NCI-H2171 (cell line): ENCODE results near the gene SDHA.

Source experiments
- DNase-seq: peaks from one replicate; lab custom pipeline; 2025; lab: John Stamatoyannopoulos, UW

SDHA gene

DNA sequence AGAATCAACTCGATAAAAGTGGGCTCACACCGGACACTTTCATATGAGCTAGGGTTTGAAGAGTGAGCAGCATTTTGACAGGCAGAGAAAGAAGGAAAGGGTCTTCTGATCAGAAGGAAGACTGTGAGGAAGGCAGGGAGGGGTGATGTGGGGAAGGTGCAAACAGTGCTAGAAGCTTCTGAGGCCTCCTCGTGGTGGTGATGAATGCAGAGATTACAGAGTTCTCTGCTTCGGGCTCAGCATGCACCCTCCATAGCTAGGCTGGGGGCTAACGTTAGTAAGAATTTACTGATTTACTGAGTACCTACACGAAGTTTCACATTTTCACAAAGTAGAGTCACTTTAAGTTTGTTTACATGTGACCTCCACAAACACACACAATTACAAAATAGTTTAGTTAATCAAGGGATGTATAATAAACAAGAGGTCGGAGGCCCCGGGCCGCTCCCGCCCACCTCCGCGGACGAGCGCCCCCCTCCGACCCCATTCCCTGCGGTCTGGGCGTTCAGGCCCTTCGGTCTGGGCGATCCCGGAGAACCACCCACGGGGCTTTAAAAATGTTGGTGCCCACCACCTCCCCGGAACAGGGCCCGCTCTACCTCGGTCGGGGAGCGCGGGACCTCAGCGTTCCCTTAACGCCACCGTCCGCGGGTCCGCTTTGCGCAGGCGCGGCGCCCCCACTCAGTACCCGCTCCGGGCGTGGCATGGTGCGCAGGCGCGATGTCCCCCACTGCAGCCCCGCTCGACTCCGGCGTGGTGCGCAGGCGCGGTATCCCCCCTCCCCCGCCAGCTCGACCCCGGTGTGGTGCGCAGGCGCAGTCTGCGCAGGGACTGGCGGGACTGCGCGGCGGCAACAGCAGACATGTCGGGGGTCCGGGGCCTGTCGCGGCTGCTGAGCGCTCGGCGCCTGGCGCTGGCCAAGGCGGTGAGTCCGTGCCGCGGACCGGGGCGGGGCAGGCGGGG is at the start of gene SDHA, which contains the start of gene CCDC127:
Gene SDHA (plus strand): TSS at position 827 of the 963 bp plus-strand sequence. CDS start 36 bp downstream, at position 863.
Gene CCDC127 (minus strand): TSS at position 660 of the 963 bp plus-strand sequence. CDS start 1,304 bp downstream, outside the sequence.
- peak; percentile 98 for DNase-seq

DNA sequence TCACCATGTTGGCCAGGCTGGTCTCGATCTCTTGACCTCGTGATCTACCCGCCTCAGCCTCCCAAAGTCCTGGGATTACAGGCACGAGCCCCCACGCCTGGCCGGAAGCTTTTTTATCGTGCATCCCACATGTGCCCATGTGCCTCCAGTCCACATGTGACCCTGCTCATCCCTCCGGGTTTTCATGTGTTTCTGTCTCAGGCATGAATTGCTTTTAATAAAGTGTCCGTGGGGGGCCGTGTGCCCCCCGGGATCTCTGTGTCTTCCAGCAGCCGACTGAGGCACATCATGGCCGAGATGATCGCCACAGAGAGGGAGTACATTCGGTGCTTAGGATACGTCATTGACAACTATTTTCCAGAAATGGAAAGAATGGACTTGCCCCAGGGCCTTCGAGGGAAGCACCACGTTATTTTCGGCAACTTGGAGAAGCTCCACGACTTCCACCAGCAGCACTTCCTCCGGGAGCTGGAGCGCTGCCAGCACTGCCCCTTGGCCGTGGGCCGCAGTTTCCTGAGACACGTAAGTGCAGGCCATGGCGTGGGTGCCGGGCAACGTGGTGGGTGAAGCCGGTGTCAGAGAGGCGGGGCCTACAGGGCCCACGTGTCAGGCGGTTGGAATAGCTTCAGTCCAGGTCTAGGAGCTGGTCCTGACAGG is 48.9 kb upstream of the SDHA start:
- DNase-seq: no peak

DNA sequence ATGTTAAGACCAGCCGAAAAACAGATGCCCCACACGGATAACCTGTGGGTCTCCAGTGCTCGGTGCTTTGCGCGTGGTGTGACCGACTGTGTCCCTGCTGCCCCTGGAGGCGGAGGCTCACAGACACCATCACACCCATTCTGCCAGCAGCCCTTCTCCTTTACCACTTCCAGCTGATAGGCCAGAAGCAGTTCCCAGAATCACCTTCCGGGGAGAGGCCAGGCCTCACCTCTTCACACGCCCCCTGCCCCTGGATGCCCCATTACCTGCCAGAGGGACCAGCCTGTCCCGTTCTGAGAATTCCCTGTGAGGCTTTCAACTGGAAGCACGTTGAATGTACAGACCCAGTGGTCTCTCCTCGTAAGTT is 48.4 kb upstream of the SDHA start:
- no peak for DNase-seq

DNA sequence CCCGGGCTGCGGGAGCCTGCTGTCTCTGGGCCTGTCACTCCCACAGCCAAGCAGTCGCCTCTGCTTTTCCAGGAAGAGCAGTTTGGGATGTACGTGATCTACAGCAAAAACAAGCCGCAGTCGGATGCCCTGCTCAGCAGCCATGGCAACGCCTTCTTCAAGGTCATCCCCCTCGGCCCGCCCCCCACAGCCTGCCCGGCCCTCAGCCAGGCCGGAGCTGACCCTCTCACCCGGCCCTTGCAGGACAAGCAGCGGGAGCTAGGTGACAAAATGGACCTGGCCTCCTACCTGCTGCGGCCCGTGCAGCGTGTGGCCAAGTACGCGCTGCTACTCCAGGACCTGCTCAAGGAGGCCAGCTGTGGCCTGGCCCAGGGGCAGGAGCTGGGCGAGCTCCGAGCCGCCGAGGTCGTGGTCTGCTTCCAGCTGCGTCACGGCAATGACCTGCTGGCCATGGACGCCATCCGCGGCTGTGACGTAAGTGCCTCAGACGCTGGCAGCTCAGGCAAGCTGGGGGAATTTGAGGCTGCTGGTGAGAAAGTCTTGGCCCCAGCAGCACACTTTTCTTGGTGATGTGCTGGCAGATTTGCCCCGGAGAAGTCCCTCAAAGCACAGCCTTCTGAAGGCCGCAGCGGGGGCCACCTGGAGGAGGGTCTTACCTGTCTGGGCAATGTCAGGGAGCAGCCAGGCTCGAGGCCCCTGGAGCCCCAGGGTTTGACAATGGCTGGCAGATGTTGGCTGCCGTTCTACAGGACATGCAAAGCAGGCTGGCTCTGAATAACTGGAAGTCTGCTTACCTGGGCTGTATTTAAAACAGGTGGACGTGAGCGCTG is 46.9 kb upstream of the SDHA start:
- no peak for DNase-seq

DNA sequence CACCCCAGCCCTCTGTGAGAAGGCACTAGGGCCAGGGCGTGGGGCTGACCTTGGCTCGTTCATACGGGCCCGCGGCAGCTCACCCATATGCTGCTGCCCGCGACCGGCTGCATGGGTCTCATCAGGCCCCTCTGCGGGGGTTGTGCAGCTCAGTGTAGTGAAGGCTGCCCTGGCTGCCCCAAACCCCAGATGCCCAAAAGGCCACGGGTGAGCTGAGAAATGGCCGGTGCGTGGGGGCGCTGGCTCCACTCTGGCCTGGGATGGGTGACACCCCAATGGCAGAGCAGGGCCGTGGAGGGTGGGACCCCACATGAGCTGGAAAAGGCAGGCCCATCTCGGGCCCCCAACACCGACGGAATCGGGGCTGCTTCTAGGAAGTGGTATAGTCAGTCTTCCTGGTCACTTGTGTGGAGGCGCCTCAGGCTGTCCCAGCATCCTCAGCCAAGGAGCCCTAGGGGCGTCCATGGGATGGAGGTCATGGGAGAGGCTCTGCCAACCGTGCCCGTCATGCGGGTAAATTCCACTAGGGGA is 46.3 kb upstream of the SDHA start:
- no peak for DNase-seq

DNA sequence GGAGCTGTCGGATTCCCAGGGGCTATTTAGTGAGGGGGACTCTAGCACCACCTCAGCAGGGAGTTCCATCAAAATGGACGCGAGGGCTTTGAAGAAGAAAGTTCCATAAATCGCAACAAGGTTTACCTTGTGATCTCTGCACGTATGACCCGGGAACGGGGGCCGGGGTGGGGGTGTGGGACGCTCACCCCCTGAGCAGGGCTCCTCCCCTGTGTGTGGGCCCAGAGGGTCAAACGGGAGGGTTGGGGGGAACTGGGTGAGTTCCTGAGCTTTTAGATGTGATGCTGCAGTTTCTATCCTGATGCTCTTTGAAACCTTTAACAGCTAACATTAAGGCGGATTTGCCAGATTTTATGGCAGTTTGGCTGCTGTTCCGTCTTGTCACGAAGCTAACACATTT is 45.7 kb upstream of the SDHA start:
- DNase-seq: no peak

DNA sequence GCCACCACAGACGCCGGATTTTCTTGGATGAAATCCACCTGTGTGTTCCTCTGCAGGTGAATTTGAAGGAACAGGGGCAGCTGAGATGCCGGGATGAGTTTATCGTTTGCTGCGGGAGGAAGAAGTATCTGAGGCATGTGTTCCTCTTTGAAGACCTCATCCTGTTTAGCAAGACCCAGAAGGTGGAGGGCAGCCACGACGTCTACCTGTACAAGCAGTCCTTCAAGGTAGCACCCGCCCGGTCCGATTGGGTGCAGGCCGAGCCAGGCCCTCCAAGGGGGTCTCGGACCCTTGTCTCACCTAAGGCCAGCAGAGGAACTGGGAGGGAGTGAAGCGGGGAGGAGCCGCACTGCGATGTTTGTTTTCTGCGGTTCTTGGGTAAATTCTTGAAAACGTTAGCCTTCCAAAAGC is 45.3 kb upstream of the SDHA start:
- no peak for DNase-seq

DNA sequence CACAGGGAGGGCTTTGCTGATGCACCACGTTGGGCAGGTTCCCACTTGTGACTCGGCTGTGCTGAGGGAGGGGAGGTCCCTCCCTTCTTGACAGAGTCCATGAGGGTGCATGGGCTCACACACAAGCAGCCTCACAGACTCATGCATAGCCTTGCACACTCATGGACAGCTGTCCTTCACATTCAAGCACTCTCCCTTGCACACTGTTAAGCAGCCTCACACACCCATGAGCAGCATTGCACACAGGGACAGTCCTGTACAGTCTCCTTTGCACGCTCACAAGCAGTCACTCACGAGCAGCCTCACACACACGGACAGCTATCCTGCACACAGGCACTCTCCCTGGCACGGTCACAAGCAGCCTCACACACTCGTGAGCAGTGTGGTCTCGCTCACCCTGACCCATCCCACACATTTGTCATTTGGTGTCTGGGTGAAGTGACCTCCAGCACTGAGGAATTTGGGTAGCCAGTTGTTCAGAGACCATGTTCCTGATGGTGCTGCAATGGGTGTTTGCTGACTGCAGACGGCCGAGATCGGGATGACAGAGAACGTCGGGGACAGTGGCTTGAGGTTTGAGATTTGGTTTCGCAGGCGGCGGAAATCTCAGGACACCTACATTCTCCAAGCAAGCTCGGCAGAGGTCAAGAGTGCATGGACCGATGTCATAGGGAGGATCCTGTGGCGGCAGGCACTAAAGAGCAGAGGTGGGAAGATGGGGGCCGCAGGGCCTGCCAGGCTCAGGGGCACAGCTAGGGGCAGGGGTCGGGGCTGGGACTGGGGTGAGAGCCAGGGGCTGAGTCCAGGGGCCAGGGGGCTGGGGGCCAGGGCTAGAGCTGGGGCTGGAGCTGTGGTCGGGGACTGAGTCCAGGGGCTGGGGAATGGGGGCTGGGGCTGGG is 44.5 kb upstream of the SDHA start:
- no peak for DNase-seq

DNA sequence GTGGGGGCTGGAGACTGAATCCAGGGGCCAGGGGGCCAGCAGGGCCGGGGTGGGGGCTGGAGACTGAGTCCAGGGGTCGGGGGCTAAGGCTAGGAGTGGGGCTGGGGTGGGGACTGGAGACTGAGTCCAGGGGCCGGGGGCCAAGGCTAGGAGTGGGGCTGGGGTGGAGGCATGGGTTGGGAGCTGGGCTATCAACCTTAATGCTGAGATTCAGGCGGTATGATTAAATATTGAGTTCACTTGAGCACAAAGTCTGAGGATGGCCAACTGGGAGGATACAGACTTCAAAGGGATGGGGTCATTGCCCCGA is 43.9 kb upstream of the SDHA start:
- DNase-seq: no peak

DNA sequence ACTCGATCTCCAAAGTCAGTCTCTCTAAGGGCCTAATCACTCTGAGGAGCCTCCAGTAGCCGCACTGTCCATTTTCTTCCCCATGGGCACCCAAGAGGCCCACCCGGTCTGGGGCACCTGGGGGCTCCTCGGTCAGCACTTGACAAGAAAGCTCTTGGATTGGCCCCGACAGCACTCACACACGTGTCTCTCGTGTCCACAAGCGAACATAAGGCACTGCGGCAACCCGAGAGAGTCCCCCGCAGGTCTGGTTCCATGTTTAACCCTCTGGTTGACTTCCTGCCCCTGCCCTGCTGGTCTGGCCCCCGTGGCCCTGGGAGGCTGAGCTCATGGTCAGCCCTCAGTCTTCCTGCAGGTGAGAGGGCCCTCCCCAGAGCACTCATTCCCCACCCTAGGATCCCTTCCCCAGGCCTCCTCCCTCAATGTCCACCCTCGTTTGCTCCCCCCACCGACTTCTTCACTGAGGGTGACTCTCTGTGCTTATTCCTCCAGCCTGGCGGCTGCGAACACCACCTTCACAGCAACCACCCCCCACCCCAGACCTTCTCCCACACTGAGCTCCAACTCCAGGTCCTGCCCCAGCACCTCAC is 43.1 kb upstream of the SDHA start:
- no peak for DNase-seq

DNA sequence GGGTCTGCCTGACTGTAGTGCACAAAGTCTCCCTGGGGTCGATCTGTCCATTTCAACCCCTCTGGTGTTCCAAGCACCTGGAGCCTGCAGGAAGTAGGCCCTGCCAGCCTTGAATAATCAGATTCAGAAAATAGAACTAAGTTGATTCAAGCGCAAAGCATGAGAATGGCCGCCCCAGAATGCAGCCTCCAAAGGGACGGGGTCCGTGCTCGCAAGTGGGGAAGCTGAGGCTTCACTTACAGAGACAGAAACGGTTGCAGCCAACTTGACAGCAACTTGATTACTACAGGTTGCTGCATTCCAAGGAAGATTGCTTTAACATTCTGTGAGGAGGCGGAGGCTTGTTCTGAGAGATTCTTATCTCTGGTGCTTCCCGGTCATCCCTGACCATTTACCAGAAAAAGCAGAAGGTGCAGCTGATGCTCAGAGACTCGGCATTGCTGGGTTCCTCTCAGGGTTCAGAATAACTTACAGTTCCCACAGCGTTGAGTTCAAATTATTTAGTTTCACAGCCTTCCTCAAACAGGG is 41.8 kb upstream of the SDHA start:
- no peak for DNase-seq

DNA sequence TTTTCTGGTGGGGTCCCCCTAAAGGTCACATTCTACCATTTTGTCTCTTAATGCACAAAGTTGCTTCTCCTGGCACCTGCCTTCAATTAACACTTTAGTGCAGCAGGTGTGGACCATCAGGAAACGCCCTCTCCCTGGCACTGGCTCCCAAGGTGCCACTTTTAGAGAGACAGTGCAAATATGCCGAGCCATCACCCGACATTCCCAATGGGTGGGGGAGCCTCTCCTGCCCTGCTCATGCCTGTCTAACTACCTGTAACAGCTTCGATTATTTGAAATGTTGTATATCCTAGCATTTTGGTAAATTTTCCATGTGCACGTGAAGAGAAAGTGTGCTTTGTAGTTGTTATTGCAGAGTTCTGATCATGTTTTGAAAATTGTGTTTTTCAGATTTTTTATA is 40.0 kb upstream of the SDHA start:
- DNase-seq: no peak

DNA sequence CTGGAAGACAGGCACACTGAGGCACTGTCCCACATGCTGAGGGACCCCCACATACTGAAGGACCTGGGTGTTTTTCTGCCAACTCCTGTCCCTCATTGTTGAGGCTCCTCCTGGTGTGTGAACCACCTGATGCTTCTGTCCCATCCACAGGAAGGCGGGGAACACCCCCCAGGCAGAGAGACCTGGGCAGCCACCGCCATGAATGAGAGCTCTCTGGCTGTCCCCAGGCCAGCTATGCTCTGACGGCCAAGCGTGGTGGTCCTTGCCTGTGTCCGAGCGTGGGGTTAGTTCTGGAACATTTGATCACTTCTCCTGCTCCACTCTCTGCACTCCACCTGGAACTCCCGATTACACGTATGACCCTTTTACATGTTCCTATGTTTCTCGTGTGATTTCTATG is 38.7 kb upstream of the SDHA start:
- DNase-seq: no peak

DNA sequence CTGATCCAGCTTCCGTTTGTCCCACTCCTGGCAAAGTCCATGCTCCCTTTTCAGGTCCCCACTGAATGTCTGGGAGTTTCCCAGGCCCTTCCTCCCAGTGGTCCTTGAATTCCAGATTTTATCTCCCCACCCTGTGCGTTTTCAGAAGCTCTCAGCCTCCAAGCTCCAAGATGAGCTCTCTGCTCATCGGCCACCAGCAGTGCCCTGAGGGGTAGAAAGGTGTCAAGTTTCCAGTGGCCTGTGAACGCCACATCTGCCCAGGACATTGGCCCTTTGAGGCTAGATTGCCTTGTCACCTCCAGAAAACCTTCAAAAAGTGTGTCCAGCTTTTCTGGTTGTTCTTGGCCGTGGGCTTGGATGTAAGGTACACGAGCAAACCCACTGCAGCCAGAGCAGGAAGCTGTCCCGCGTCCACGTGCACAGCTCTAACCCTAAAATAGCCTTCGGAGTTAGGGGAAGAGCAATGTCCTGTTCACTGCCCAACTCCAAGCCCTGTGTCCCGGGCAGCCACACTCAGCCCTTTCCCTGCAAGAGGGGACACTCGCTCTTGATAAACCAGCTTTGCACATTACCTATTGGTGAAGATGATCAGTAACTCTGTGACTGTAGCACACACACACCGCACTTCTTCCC is 37.7 kb upstream of the SDHA start:
- no peak for DNase-seq

DNA sequence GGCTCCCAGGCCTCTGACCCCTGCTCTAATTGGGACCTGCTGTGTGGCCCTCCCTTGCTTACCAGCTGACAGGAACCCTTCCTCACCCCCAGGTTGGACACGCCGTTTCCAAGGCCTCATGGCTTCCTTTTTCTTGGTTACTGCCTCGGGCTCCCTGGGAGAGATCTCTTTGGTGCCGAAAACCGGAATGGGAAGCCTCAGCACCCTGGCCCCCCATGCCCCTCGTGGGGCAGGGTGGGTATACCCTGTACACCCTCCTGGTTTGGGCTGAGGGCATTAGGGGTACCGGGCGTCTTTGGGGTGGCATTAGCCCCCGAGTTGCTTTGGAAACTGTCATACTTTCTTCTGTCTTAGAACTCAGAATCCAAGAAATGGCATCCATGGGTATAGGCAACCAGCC is 37.0 kb upstream of the SDHA start:
- DNase-seq: no peak

DNA sequence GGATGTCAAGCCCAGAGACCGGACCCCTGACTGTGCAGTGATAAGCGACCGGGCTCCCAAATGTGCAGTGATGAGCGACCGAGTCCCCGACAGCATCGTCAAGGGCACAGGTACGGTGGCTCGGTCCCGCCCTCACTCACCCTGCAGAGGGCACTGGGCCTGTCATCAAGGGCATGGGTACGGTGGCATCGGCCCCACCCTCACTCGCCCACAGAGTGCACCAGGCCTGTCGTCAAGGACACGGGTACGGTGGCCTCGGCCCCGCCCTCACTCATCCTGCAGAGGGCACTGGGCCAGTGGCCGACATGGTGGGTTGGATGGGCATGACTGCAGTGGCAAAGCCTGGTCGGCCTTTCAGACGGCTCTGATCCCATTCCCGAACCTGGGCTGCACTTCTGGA is 36.6 kb upstream of the SDHA start:
- DNase-seq: no peak

DNA sequence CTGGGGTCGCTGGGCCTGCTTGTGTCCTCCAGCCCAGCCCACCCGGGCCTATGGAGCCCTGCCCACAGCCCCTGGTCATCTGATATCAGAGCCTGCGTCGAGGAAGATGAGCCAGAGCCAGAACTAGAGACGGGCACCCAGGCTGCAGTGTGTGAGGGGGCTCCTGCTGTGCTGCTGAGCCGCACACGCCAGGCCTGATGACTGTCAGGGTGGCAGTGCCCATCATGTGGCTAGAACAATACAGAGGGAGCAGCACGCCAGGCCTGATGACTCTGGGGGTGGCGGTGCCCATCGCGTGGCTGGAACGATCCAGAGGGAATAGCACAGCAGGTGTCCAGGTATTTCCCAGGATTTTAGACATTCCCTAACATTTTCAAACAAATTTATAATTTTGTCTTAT is 36.0 kb upstream of the SDHA start:
- no peak for DNase-seq

DNA sequence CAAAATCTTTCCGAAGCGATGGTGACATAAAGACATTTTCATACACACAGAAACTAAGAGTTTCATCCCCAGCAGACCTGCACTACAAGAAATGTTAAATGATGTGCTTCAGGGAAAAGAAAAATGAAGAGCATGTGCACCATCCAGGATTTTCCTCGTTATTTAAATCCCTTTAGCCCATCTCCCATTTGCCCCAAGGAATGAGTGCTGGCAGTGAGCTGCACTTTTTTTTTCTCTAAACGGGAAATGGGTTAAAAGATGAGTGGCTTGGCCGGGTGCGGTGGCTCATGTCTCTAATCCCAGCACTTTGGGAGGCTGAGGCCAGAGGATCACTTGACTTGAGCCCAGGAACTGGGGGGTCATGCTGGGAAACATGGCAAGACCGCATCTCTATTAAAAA is 33.6 kb upstream of the SDHA start:
- no peak for DNase-seq

DNA sequence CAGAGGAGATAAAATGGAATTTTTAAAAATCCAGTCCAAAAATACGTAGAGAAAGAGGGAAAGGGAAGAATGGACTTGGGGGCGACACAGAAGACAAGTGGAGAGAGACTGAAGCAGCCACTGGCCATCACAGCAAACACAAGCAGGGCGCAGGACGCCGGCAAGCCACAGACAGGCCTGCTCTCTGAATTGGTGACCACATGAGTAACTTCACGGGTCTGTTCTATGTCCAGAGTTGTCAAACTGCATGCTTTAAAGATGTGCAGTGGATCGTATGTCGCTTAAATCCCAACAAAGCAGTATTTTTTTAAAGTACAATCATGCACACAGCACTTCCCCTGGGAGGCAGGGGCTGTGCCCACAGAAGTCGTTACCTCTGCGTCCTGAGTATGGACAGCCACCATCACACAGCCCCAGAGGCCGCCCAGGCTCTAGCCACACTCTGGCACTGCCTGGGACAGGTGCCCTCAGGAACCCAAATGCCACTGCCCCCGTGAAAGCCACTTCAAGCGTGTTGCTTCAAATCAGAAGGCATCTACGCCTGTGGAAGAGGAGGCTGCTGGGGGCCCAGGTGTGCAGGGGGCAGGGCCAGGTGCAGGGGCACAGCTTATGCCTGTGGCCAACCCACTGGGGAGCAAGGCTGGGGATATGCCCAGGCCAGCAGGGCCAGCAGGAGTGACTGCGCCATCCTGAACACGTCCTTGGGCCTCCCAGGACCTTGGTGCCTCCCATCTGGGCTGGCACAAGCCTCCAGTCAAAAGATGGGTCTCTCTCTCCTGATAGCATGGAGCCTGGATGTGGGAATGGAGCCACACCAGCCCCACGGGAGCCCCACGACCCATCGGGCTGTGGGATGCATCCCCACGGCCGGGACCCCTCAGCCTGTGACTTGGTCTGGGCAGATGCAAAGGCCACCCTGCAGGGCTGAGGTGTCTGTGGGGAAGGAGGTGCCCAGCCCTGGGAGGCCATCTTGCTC is 32.7 kb upstream of the SDHA start:
- no peak for DNase-seq
